Peyer's patch (tissue), 4 donors: ENCODE results near the gene DNAH17.

Experiments used
- CTCF ChIP-seq, 6 experiments: fragments of 450-650 bp in 4 of 6; fragments of 200-600 bp in 2 of 6; sonication (generic) in 1 of 6; IDR thresholded peaks; one replicate each; pipeline ENCODE4 v1.5.1; 2017 to 2019; ENCODE audit warnings: antibody characterized with exemption in 6 of 6, mild to moderate bottlenecking in 3 of 6, moderate library complexity in 1 of 6
- POLR2A ChIP-seq, 2 donors: fragments of 450-650 bp; IDR thresholded peaks; one replicate each; pipeline ENCODE4 v1.5.1; 2017; ENCODE audit warnings: antibody characterized with exemption in 2 of 2, mild to moderate bottlenecking in 2 of 2, moderate library complexity in 2 of 2

DNA sequence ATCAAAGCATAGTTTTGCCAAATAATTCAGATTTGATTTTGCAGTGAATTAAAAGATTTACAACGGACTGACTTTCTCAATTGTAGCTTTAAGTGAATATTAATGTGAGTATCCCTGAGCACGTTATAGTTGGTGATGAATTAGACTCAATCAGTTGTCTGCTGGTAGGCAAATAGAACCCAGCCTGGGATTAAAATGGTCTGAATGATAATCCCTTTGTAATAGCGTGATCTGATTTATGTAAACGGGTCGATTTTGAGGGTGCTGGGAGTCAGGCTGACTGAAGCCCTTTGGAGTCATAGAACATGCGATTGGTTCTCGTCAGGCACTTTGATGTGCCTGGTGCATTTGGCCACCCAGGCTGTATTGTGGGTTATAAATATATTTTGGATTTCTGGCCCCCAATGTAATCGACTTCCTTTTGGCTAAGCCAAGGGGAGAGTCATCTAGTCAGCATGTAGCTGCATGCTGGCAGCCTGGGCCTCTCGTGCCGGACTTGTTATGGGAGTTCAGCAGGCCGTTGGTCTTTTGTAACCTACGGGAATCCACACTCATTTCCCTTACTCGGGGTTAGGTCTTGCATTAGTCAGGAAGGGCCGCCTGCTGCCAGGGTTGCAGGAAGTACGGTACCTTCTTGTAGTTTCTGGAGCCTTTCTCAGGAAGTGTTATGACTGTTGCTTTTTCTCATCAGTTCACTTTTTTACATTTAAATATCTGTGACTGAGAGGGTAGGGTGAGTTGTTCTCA is 193.3 kb downstream of the DNAH17 start:
- TF ChIP-seq CTCF (IDR thresholded peaks at IDR 0.05) (no peak), POLR2A (IDR thresholded peaks at IDR 0.05) (no peak)
